ENCODE data around the gene ZNF358.

The ZNF358 gene

DNA sequence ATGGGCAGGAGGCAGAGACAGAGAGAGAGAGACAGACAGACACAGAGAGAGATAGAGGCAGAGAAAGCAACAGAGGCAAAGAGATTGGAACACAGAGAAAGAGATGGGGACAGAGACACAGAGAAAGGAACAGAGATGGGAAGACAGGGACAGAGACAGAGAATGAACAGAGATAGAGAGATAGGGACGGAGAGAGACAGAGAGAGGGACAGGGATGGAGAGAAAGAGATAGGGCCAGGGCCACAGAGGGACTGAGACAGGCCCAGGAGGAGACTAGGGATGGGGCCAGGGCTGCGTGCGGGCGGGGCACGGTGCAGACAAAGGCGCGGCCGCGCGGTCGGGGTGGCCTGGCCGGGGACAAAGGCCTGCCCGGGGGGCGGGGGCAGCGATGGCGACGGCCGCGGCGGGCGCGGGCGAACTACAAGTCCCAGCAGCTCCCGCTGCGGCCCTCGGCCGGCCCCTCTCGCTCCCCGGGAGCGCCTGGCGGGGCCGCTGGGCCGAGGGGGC lies at the start of gene ZNF358:
ZNF358 (plus strand) TSS at position 459 of the 507 bp plus-strand sequence. CDS start 3,140 bp downstream, outside the sequence.
- in situ Hi-C loops (cut with HindIII; ENCODE audit: low sequenced_read_pairs), result no loop called here

DNA sequence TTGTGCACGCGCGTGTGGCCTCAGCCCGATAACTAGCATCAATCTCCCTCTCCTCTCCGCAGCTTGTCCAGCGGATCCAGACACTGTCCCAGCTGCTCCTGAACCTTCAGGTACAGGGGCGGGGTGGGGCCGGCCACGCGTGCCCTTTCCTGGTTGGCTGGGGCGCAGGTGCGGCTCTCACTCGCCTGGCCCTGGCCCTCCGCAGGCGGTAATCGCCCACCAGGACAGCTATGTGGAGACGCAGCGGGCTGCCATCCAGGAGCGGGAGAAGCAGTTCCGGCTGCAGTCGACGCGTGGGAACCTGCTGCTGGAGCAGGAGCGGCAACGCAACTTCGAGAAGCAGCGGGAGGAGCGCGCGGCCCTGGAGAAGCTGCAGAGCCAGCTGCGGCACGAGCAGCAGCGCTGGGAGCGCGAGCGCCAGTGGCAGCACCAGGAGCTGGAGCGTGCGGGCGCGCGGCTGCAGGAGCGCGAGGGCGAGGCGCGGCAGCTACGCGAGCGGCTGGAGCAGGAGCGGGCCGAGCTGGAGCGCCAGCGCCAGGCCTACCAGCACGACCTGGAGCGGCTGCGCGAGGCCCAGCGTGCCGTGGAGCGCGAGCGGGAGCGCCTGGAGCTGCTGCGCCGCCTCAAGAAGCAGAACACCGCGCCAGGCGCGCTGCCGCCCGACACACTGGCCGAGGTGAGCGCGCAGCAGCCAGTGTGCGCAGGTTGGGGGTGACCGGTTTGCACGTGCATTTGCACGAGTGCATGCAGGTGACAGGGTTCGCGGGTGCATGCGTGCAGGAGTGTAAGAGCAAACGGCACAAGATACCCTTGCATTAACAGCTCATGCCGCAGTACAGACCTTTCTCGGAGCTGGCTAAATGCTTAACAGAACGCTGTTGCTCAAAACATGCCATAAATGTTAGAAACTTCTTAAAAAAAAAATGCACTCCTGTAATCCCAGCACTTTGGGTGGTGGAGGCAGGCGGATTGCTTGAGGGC lies 48.6 kb upstream of the ZNF358 start:
- in situ Hi-C loops (cut with HindIII; ENCODE audit: low sequenced_read_pairs), result no loop called here

DNA sequence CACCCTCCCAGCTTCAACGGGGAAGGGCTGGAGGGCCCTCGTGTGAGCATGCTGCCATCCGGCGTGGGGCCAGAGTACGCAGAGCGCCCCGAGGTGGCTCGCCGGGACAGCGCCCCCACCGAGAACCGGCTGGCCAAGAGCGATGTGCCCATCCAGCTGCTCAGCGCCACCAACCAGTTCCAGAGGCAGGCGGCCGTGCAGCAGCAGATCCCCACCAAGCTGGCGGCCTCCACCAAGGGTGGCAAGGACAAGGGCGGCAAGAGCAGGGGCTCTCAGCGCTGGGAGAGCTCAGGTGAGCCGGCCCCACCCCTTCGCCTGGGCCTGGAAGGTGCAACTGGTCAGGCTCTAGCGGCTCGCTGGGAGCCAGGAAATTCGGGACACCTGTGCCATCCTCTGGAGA lies 47.1 kb upstream of the ZNF358 start:
- in situ Hi-C loops (cut with HindIII; ENCODE audit: low sequenced_read_pairs), result no loop called here

DNA sequence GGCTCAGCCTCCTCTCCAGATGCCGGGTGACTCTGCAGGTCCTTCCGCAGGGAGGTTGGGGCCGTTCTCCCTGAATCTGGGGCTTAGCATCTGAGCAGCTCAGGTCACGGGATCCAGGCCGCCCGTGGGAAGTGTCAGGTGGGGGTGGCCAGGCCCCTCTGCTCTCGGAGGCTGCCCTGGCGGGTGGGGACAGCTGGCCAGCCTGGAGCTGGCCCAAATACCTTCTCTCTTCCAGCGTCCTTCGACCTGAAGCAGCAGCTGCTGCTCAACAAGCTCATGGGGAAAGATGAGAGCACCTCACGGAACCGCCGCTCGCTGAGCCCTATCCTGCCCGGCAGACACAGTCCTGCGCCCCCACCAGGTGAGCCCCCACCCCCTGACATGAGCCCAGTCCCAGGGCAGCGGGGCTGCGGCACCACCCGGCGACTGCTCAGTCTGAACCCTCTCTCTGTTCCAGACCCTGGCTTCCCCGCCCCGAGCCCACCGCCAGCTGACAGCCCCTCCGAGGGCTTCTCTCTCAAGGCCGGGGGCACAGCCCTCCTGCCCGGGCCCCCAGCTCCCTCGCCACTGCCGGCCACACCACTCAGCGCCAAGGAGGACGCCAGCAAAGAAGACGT lies 46.1 kb upstream of the ZNF358 start:
- in situ Hi-C loops (cut with HindIII; ENCODE audit: low sequenced_read_pairs), result no loop called here

DNA sequence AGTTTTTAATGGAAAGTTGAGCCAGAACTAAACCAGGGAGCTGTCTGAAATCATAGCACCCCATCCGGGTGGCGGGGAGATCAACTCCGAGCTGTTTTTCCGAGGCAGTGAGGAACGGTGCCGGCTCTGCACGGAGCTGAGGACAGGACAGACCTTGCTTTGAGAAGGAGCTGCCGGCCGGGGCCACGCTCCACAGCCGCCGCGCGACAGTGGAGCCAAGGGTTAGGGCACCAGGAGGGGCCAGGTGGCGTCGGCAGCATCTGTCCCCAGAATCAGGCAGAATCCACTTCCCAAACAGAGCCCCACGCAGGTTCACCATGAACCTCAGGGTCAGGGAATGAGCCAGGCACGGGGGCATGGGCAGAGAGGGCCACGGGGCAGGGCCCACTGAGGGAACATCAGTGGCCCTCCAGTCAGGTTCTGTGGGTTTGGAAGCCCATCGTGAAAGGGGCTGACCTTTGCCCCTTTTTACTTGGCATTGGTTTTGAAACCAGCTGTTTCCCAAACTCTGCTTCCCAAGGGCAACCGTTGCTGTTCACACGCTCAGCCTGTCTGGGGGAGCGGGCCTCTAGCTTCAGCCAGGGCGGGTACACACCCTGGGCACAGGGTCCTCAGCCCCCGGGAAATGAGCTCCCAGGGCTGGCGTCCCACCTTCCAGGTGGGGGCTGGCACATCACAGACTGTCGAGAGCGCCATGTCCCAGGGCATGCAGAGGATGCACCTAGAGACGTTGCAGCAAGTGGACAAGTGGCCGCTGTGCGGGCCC lies 45.2 kb upstream of the ZNF358 start:
- in situ Hi-C loops (cut with HindIII; ENCODE audit: low sequenced_read_pairs), result no loop called here

DNA sequence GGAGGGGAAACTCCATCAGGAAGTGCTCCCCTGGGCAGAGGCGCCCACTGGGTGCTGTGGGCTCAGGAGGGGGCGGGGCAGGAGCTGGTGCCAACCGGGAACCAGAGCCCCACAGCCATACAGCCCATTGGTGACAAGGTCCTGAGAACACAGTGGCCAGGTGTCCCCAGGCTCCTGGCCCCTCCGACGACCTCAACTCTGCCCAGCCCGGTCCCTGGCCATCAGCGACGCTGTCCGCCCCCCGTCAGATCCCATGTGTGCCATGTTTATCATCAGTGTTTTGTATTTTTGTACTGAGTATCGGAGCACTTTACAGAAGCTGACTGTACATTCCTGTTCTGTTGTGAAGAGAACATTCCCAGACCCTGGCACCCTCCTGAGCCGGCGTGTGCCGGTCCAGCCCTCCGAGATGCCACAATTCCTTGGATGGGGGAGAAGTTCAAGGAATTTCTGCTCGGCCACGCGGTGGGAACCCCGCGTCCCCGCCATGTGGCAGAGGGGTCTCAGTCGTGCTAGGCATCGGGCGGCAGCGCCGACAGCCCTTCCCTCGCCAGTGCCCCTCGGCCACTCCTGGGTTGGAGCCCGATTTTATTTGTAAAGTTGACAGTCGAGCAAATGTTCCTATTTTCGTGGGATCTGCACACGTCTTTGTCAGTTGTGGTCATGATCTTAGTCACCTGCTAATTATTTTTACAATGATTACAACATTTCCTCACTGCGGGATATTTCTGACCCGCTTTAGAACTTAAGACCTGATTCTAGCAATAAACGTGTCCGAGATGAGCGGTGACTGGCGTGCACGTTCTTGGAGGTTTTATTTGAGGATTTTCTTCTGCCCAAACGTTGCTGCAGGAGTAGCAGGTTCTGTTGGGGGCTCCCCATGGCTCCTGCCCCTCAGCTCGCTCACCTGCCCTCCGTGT lies 43.9 kb upstream of the ZNF358 start:
- in situ Hi-C loops (cut with HindIII; ENCODE audit: low sequenced_read_pairs), result no loop called here

DNA sequence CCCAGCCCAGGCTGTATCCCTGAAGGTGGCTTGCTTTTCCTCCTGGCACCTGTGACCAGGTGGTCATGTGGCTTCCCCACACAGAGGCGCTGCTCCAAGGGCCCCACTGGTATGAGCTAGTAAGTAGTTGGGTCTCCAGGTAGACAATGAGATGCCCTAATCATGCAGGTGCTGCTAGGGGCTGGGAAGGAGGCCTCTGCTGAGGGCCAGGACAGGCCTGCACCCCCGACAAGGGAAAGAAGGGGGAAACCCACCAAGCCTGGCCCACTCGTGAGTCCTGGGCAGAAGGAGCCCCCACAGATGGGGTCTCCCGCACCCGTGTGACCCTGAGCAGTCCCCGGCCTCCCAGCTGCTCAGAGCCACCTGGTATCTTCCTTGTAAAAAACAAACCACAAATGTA lies 40.2 kb upstream of the ZNF358 start:
- in situ Hi-C loops (cut with HindIII; ENCODE audit: low sequenced_read_pairs), result no loop called here

DNA sequence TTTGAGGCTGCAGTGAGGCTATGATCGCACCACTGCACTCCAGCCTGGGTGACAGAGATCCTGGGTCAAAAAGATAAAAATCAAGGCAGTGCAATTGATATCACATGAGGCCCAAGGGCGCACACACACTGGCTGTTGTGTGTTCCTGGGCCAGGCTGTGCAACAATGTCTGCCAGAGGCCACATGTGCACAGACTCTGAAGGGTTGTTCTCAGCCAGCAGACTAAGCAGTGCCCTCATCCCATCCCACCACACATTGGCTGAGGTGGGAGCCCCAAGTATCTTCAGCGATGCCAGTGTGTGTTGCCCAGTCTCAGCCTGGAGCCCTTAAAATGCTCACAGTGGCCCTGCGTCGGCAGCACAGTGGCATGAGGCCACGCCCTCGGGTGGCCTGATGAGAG lies 39.7 kb upstream of the ZNF358 start:
- in situ Hi-C loops (cut with HindIII; ENCODE audit: low sequenced_read_pairs), result no loop called here

DNA sequence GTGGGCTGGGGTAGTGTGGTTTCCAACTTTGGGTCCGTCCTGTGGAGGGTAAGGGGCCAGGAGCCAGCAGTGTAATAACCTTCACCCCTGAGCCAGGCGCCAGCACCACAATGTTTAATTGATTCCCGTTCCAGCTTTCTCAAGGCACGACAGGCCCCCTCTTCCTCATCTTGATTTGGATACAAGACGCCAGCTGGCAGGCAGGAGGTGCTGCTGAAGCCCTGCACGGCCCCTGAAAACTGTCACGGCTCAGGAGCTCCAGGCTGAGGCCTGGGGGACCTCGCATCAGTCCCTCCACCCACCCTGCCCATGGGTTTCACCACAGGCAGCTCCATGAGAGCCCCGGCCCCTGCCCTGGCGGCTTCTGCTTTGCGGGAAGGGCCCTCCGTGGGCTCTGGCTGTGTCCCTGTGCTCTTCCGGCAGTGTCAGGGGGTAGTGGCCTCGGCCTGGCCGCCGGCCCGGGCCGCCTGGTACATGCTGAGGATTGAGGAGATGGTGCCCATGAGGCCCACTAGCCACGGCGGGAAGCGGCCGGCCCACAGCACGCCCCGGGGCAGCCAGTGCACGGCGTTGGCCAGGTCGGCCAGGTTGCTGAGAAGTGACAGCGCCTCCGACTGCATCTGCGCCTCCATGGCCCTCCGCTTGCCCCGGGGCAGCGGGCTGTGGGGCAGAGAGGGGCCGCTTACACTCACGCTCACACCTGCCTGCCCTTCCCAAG lies 39.0 kb upstream of the ZNF358 start:
- in situ Hi-C loops (cut with HindIII; ENCODE audit: low sequenced_read_pairs), result no loop called here

DNA sequence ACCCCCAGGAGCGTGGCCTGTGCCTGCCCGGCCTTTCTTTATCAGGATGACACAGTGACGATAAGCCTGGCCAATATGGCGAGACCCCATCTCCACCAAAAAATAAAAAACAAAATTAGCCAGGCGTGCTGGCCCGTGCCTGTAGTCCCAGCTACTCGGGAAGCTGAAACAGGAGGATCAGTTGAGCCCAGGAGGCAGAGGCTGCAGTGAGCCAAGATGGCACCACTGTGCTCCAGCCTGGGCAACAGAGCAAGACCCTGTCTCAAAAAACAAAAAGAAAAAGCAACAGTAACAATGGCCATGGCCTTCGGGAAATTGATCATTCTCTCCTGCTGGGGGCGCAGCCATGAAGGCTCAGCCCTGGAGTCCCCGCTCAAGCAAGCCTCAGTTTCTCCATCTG lies 38.1 kb upstream of the ZNF358 start:
- in situ Hi-C loops (cut with HindIII; ENCODE audit: low sequenced_read_pairs), result no loop called here

DNA sequence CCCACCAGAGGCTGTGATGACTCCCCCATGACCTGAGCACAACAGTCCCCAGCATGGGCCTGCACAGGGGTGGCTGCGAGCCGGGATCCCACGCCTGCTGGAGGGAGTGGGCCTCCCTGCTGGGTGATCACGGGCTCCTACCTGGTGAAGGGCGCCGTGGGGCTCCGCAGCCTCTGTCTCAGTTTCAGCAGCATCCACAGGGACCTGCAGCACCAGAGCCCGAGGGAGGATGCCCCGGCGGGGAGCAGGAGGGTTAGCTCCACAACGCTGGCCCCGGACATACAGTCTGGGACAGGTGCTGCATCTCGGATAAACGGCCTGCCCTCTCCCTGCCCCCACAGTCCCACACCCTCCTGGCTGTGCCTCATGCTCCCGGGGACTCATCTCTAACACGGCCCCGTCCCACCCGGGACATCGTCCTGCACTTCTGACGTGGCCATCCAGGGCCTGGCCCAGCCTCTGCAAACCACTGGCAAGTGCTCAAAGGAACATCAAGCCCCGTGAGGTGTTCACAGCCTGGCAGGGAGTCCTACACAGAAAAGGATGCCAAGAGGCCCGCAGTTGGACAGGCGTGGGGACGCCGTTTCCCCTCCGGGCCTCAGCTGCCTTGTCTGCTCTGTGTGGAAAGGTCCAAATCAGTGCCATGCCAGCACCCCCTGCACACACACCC lies 37.6 kb upstream of the ZNF358 start:
- in situ Hi-C loops (cut with HindIII; ENCODE audit: low sequenced_read_pairs), result no loop called here

DNA sequence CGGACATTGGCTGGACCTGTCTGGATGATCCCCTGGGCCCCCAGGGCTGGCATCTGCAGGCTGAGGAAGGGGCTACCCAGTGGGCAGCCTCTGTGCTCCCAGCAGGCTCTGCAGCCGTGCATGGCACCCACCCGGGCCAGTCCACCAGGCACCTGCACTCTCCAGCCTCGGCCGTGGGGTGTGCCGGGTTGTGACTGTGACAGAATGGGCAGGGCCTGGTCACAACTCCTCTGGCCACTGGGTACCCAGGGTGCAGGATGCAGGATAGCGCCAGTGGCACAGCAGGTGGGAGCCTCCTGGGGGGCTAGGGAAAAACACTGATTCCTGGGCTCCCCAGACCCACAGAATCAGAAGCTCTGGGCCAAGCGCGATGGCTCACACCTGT lies 37.1 kb upstream of the ZNF358 start:
- in situ Hi-C loops (cut with HindIII; ENCODE audit: low sequenced_read_pairs), result no loop called here

DNA sequence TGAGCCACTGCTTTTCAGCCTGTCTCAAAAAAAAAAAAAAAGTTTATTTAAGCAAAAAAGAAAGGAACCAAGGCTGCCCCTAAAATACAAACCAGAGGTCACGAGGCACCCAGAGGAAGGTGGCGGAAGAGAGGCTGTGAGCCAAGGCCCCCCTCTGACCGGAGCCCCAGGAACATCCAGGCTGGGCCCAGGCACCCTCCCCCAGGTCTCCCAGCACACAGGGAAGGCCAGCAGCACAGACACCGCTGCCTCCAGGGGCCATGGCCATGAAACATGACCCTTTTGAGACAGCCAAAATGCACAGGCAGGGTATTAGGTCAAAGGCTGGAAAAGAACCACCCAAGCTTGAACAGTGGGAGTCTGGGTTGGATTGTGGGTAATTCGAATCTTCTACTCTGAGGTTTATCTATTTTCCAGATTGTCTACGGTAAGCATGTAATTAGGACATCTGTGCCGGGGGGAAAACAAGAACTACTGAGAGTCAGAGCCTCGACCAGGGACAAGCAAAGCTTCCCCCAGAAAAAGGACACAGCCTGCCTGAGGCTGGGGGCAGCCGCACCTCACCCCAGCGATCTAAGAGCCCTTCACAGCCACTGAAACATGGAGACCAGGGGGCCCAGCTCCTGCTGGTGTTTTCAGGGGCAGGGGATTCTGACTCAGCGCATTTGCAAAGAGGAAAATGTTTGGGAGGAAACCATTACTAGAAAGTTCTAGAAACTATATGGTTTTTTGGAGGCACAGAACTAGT lies 35.5 kb upstream of the ZNF358 start:
- in situ Hi-C loops (cut with HindIII; ENCODE audit: low sequenced_read_pairs), result no loop called here

DNA sequence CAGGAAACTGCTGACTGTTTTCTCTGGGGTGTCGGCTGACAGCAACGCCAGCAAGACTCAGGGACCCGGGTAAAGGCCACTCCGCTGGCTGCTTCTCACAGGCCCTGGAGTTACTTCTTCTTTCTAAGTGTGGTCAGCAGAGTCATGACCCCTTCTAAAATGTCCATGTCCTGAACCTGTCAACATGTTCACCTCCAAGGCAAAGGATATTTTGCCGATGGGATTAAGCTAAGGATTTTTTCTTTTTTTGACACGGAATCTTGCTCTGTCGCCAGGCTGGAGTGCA lies 35.0 kb upstream of the ZNF358 start:
- in situ Hi-C loops (cut with HindIII; ENCODE audit: low sequenced_read_pairs), result no loop called here

DNA sequence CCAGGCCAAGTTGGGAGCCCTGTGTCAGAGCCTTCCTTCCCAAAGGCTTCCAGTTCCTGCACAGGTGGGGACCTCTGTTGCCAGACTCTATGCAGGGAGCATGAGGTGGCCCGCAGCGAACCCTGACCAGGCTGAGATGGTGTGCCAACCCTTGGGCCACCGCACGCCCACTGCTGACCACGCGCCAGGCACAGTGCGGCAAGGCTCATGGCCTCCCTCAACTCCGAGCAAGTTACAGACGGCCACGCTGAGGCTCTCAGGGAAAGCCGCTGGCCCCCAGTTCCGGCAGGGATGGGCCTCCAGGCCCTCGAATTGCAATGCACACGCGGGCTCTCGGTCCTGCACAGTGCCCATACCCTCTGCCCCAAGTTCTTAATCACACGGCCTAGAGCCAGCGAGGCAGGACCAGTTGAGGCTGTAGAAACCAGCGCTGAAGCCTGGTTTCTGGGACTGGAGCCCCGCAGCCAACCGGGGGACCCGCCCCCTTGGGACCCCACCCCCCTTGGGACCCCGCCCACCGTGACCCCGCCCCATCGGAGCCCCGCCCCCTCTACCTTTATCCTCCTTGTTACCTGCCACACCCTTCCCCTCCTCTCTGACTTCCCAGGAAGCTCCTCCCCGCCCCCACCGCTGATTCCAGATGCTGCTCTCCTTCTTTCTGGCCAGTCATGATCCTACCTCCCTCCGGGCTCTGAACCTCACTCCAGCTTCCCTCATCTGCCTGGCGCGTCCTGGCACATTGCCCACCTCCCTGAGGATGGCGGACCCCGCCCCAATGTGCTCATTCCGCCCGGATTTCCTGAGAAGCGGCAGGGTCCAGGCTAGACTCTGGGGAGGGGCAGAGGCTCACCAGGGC lies 33.1 kb upstream of the ZNF358 start:
- in situ Hi-C loops (cut with HindIII; ENCODE audit: low sequenced_read_pairs), result no loop called here

DNA sequence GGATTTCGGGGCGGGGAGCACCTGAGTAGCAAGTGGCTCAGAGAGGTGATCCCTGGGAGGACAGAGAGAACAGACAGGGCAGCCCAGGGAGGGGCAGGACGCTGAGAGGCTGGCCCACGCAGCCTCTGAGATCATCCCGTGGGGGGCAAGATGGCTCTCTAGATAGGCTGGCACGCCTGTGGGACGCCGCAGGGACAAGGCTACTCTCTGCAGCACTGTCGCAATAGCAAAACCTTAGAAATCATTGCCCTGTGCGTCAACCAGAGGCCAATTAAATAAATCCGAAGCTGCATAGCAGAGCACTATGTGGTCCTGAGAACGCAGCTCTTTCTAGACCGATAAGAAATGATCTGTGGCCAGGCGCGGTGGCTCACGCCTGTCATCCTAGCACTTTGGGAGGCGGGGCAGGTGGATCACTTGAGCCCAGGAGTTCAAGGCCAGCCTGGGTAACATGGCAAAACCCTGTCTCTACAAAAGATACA lies 32.1 kb upstream of the ZNF358 start:
- in situ Hi-C loops (cut with HindIII; ENCODE audit: low sequenced_read_pairs), result no loop called here

DNA sequence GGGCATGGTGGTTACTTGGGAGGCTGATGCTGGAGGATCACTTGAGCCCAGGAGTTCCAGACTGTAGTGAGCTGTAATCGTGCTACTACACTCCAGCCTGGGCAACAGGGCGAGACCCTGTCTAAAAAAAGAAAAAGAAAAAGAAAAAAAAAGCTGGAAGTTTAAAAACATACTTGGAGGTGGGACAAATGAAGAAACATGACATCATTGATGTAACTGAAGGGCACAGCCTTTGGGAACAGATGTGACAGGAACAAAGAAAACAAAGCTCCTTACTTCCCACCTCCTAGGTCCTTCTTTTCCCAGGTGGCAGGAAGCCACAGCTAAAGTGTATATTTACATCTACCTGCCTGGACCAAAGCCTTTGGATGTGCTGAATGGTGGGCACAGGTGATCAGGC lies 29.0 kb upstream of the ZNF358 start:
- in situ Hi-C loops (cut with HindIII; ENCODE audit: low sequenced_read_pairs), result no loop called here

Measured in DLD1 (cell line).